Globus pallidus (tissue), 1 donor: ENCODE data around the gene GOLGA8G.
"Not testable (repeated sequence)": the region's sequence is repeated elsewhere in the genome, so short reads cannot be mapped to it uniquely, and the experiment has no call there.

Experiments
- DNase-seq: peaks from one replicate; pipeline ENCODE4 v3.0.0-alpha.2; 2015; ENCODE audit warnings: low spot score

The GOLGA8G gene

GRCh38 chr15:28532954-28533353 is at the start of gene GOLGA8G:
GOLGA8G (minus strand) TSS chr15:28532971; CDS start chr15:28532909, 62 bp downstream.
- not testable (repeated sequence) for DNase-seq

GRCh38 chr15:28573351-28573750 is 40.6 kb upstream of the GOLGA8G start:
- DNase-seq: not testable (repeated sequence)

GRCh38 chr15:28553268-28553667 is 20.5 kb upstream of the GOLGA8G start, which contains the start of gene GOLGA6L25:
GOLGA6L25 (plus strand) TSS chr15:28553568; CDS start chr15:28553629, 61 bp downstream.
- not testable (repeated sequence) for DNase-seq

GRCh38 chr15:28515208-28515607 is 17.6 kb downstream of the GOLGA8G start:
- DNase-seq: not testable (repeated sequence)

- not testable (repeated sequence) for DNase-seq
Measured at GRCh38 chr15:28514128-28514527, 18.6 kb downstream of the GOLGA8G start.

- DNase-seq: not testable (repeated sequence)
Measured at GRCh38 chr15:28508217-28508889, 24.4 kb downstream of the GOLGA8G start.

- DNase-seq: not testable (repeated sequence)
Measured at GRCh38 chr15:28481340-28481739, 51.4 kb downstream of the GOLGA8G start.
